ENCODE measurements around the gene FIBCD1. TPM values are rescaled to one million over a fixed set of nuclear protein-coding genes. Genes with fewer than 3 reads are reported as not detected.
A peak's percentile ranks its signal among the peaks of the same experiment; 100 is the strongest.
"Not testable (repeated sequence)": the region's sequence is repeated elsewhere in the genome, so short reads cannot be mapped to it uniquely, and the experiment has no call there.

Gene FIBCD1
- total RNA-seq, 1 donor, result not detected

GRCh38 chr9:130955947-130956621 is 17.0 kb upstream of the FIBCD1 start:
- no peak for DNase-seq (ENCODE audit: low read depth in 2 of 3, low spot score in 2 of 3)

- DNase-seq (ENCODE audit: low read depth in 2 of 3, low spot score in 2 of 3), result not testable (repeated sequence)
These were observed 15.9 kb upstream of the FIBCD1 start for GRCh38 chr9:130954925-130955324.

GRCh38 chr9:130954317-130954716 is 15.3 kb upstream of the FIBCD1 start:
- no peak for DNase-seq (ENCODE audit: low read depth in 2 of 3, low spot score in 2 of 3)

- no peak for DNase-seq (ENCODE audit: low read depth in 2 of 3, low spot score in 2 of 3)
These were observed 13.2 kb upstream of the FIBCD1 start for GRCh38 chr9:130952065-130952762.

- no peak for DNase-seq (ENCODE audit: low read depth in 2 of 3, low spot score in 2 of 3)
These were observed 10.9 kb upstream of the FIBCD1 start for GRCh38 chr9:130950039-130950311.

GRCh38 chr9:130949188-130950038 is 10.4 kb upstream of the FIBCD1 start:
- DNase-seq (ENCODE audit: low read depth in 2 of 3, low spot score in 2 of 3), result no peak

- no peak for DNase-seq (ENCODE audit: low read depth in 2 of 3, low spot score in 2 of 3)
These were observed 9.2 kb upstream of the FIBCD1 start for GRCh38 chr9:130948266-130948665.

- DNase-seq (ENCODE audit: low read depth in 2 of 3, low spot score in 2 of 3), result no peak
These were observed 8.6 kb upstream of the FIBCD1 start for GRCh38 chr9:130947618-130948140.

- peak in 1 of 3 donors; percentile 52 for DNase-seq (ENCODE audit: low read depth in 2 of 3, low spot score in 2 of 3)
These were observed 7.9 kb upstream of the FIBCD1 start for GRCh38 chr9:130946766-130947617.

- no peak for DNase-seq (ENCODE audit: low read depth in 2 of 3, low spot score in 2 of 3)
These were observed 6.1 kb upstream of the FIBCD1 start for GRCh38 chr9:130945173-130945572.

- no peak for DNase-seq (ENCODE audit: low read depth in 2 of 3, low spot score in 2 of 3)
These were observed 5.5 kb upstream of the FIBCD1 start for GRCh38 chr9:130944510-130945058.

GRCh38 chr9:130943777-130944176 is 4.7 kb upstream of the FIBCD1 start:
- no peak for DNase-seq (ENCODE audit: low read depth in 2 of 3, low spot score in 2 of 3)

GRCh38 chr9:130943221-130943620 is 4.2 kb upstream of the FIBCD1 start:
- DNase-seq (ENCODE audit: low read depth in 2 of 3, low spot score in 2 of 3), result no peak

- DNase-seq (ENCODE audit: low read depth in 2 of 3, low spot score in 2 of 3), result no peak
These were observed 3.6 kb upstream of the FIBCD1 start for GRCh38 chr9:130942679-130943078.

- DNase-seq (ENCODE audit: low read depth in 2 of 3, low spot score in 2 of 3), result no peak
These were observed 3.0 kb upstream of the FIBCD1 start for GRCh38 chr9:130942084-130942483.

GRCh38 chr9:130940693-130941576 is 1.9 kb upstream of the FIBCD1 start:
- peak in 2 of 3 donors; percentile 31 to 42 for DNase-seq (ENCODE audit: low read depth in 2 of 3, low spot score in 2 of 3)

- DNase-seq (ENCODE audit: low read depth in 2 of 3, low spot score in 2 of 3), result no peak
These were observed 1.0 kb upstream of the FIBCD1 start for GRCh38 chr9:130940027-130940549.

GRCh38 chr9:130939405-130940026 is 469 bp upstream of the FIBCD1 start:
- DNase-seq (ENCODE audit: low read depth in 2 of 3, low spot score in 2 of 3), result peak in 1 of 3 donors; percentile 28
